ENCODE data around the gene EIF2B5.

DNA sequence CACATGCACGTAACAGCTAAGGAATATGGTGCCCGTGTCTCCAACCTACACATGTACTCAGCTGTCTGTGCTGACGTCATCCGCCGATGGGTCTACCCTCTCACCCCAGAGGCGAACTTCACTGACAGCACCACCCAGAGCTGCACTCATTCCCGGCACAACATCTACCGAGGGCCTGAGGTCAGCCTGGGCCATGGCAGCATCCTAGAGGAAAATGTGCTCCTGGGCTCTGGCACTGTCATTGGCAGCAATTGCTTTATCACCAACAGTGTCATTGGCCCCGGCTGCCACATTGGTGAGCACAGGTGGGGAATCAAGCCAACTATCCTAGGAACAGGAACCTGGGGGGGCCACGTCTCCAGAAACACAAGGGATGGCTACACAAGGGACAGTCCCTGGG is 5.3 kb downstream of the EIF2B5 start:
- TF ChIP-seq FOXP2 (optimal IDR thresholded peaks at IDR 0.05; ENCODE audit: control extremely low read depth, extremely low read length, insufficient read depth), result no peak
- no peak for TF ChIP-seq POLR2AphosphoS5 (IDR thresholded peaks at IDR 0.05; ENCODE audit: borderline replicate concordance, low read depth, low read length)
- no peak for TF ChIP-seq EZH2 (IDR thresholded peaks at IDR 0.05)
